B cell (primary cell): ENCODE data around the gene KIAA0319L. TPM values are rescaled to one million over a fixed set of nuclear protein-coding genes. Genes with fewer than 3 reads are reported as not detected.

Experiments
- ATAC-seq: fragments of 200-7000 bp; cut with Tn5 transposase; one replicate; pipeline ENCODE4 v1.10.0; 2021; ENCODE audit warnings: low read depth, mild to moderate bottlenecking, moderate number of reproducible peaks, moderate library complexity
- CTCF ChIA-PET: fragments of 350-600 bp; sonication (Branson Sonifier 250); formaldehyde crosslinking; loops from one replicate; lab custom pipeline; 2021; ENCODE audit warnings: antibody characterized with exemption, inconsistent platforms; lab: Charles Lee
- POLR2A ChIA-PET: fragments of 350-600 bp; sonication (Branson Sonifier 250); formaldehyde crosslinking; loops from one replicate; lab custom pipeline; 2021; ENCODE audit warnings: antibody characterized with exemption; lab: Charles Lee
- DNase-seq: peaks from one replicate; pipeline ENCODE4 v3.0.0; 2013
- H2AFZ ChIP-seq: 2 replicates; pipeline ENCODE4 v1.6.1; 2012; ENCODE audit warnings: mild to moderate bottlenecking, low read depth, low read length; ENCODE audit not compliant: insufficient read depth, poor library complexity, severe bottlenecking
- H3K27ac ChIP-seq, 2 donors: 1 replicate in 1 of 2; 2 replicates in 1 of 2; pipeline ENCODE4 v1.5.1; 2012 to 2013; ENCODE audit warnings: low read length in 2 of 2, mild to moderate bottlenecking in 2 of 2, moderate library complexity in 1 of 2
- H3K27me3 ChIP-seq, 4 experiments: fragments of 200-600 bp in 1 of 4; sonication (generic) in 1 of 4; replicated peaks in 1 of 4; 1 replicate in 2 of 4; 2 replicates in 2 of 4; pipeline versions ENCODE4 v1.6.1 to v1.7.0; 2013 to 2016; ENCODE audit warnings: low read length in 3 of 4, mild to moderate bottlenecking in 2 of 4, mixed read lengths in 1 of 4, moderate library complexity in 1 of 4; ENCODE audit not compliant: insufficient read depth in 4 of 4, control insufficient read depth in 3 of 4; ENCODE audit errors: control extremely low read depth in 1 of 4
- H3K36me3 ChIP-seq, 2 experiments: replicated peaks in 1 of 2; 1 replicate in 1 of 2; 2 replicates in 1 of 2; pipeline versions ENCODE4 v1.6.1 to v1.7.1; 2013; ENCODE audit warnings: low read length in 1 of 2; ENCODE audit not compliant: insufficient read depth in 2 of 2, control insufficient read depth in 1 of 2; ENCODE audit errors: control extremely low read depth in 1 of 2, extremely low read depth in 1 of 2
- H3K4me1 ChIP-seq, 2 donors: fragments of 200-600 bp in 1 of 2; sonication (generic) in 1 of 2; 1 replicate in 1 of 2; 2 replicates in 1 of 2; pipeline versions ENCODE4 v1.5.1 to v1.6.1; 2013 to 2017; ENCODE audit warnings: low read length in 2 of 2; ENCODE audit not compliant: control insufficient read depth in 2 of 2, insufficient read depth in 2 of 2
- H3K4me2 ChIP-seq: replicated peaks from 2 replicates; pipeline ENCODE3; 2012; ENCODE audit warnings: mild to moderate bottlenecking, low read depth, low read length; ENCODE audit not compliant: poor library complexity, severe bottlenecking
- H3K4me3 ChIP-seq, 5 experiments: fragments of 200-600 bp in 1 of 5; sonication (generic) in 1 of 5; 1 replicate in 3 of 5; 2 replicates in 2 of 5; pipeline versions ENCODE4 v1.5.1 to v1.7.0; 2011 to 2016; ENCODE audit warnings: low read length in 4 of 5, mild to moderate bottlenecking in 4 of 5, low read depth in 2 of 5, control low read depth in 1 of 5, moderate library complexity in 1 of 5; ENCODE audit not compliant: insufficient read depth in 1 of 5; ENCODE audit errors: control extremely low read depth in 1 of 5, extremely low read depth in 1 of 5
- H3K79me2 ChIP-seq: fragments of 200-600 bp; sonication (generic); one replicate; pipeline ENCODE4 v1.6.0; 2016; ENCODE audit warnings: low read length; ENCODE audit not compliant: control insufficient read depth, insufficient read depth
- H3K9ac ChIP-seq: fragments of 200-600 bp; sonication (generic); 2 replicates; pipeline ENCODE4 v1.6.1; 2017; ENCODE audit warnings: mild to moderate bottlenecking, low read length, moderate library complexity
- H3K9me3 ChIP-seq, 3 donors: one replicate each; pipeline versions ENCODE4 v1.6.1 to v1.7.1; 2013; ENCODE audit warnings: low read length in 2 of 3; ENCODE audit not compliant: control insufficient read depth in 2 of 3, insufficient read depth in 1 of 3; ENCODE audit errors: control extremely low read depth in 1 of 3
- H4K20me1 ChIP-seq: 2 replicates; pipeline ENCODE4 v1.6.0; 2012; ENCODE audit warnings: mild to moderate bottlenecking, low read length; ENCODE audit not compliant: insufficient read depth, control insufficient read depth, poor library complexity, severe bottlenecking
- H3K27ac Mint-ChIP-seq: one replicate; pipeline ENCODE4 v1.8.0; 2021; ENCODE audit warnings: mixed read lengths
- H3K27me3 Mint-ChIP-seq: one replicate; pipeline ENCODE4 v1.8.0; 2021; ENCODE audit warnings: mixed read lengths
- H3K4me1 Mint-ChIP-seq: one replicate; pipeline ENCODE4 v1.8.0; 2021; ENCODE audit warnings: mixed read lengths
- H3K4me3 Mint-ChIP-seq: one replicate; pipeline ENCODE4 v1.8.0; 2021; ENCODE audit warnings: mixed read lengths
- H3K9me3 Mint-ChIP-seq: one replicate; pipeline ENCODE4 v1.8.0; 2022; ENCODE audit warnings: mixed read lengths; ENCODE audit not compliant: insufficient read depth
- EZH2 ChIP-seq: IDR thresholded peaks from 2 replicates; pipeline ENCODE4 v1.6.1; 2012; ENCODE audit warnings: borderline replicate concordance, low read depth, mild to moderate bottlenecking, moderate library complexity, low read length; ENCODE audit not compliant: insufficient read depth, poor library complexity, severe bottlenecking
- WGBS: methylation state at CpG from one replicate; pipeline ENCODE4 v1.1.5; 2013; ENCODE audit warnings: missing lambda C conversion rate; ENCODE audit not compliant: insufficient coverage; 5-methylcytosine and 5-hydroxymethylcytosine counted together
- intact Hi-C: fragments of 100-400 bp; cut with micrococcal nuclease; formaldehyde crosslinking; loops from one replicate; pipeline ENCODE4 v1.10.0; 2022
- polyA plus RNA-seq: library from polyadenylated mRNA; depleted of rRNA; stranded (reverse); fragments of >200 nt; gene quantifications from 2 replicates; pipeline ENCODE4 v1.2.3, GENCODE V29; 2012
- total RNA-seq, 2 donors: library from RNA; stranded (reverse); fragments of 120-200 nt in 1 of 2; gene quantifications; 1 replicate in 1 of 2; 2 replicates in 1 of 2; pipeline versions ENCODE4 v1.2.3 to v1.2.4, GENCODE V29; 2013 to 2022
- TF ChIP-seq, protein P1 (sequence below): fragments of 200-600 bp; IDR thresholded peaks from one replicate; pipeline ENCODE4 v1.8.0; 2022; ENCODE audit warnings: antibody characterized with exemption, mild to moderate bottlenecking

KIAA0319L gene
- total and polyA plus RNA-seq, 2 donors (not counting 1 experiment from before 2014, with no cell fraction given), result 35.9 to 78.1 TPM

DNA sequence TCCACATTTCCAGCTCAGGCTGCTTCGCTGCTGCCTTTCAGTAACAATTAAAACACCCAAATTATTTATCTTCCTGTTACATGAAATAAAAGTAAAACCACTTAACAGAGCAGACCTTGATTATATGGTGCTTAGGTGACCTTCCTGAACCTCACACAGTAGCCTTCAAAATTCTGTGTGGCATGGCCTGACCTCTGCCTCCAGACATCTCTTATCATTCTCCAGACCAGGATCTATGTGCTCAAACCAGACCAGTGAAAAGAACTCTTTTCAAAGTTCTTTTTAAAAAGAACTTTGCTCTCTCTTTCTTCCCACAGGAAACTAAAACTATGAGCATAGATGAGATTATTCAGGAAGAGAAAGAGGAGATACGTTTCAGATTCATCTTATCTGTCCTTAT, 37.8 kb downstream of the KIAA0319L start:
- Histone ChIP-seq H2AFZ (no peak overlapping the region), H3K27ac (no peak overlapping the region), H3K36me3 (peaks cover 0 to 1% of the 10 kb centered on the region in 2 experiments), H3K9ac (no peak overlapping the region), H3K4me2 (no peak overlapping the region), H3K4me3 (no peak overlapping the region), H3K27me3 (no peaks in the 10 kb centered on the region), H4K20me1 (no peaks in the 10 kb centered on the region), H3K9me3 (peaks cover 4 to 7% (median 7%) of the 10 kb centered on the region in 3 donors), H3K4me1 (no peaks in the 10 kb centered on the region), H3K79me2 (peaks cover 52% of the 10 kb centered on the region)
- no peak overlapping the region for H3K27ac Mint-ChIP-seq
- H3K4me1 Mint-ChIP-seq, result peaks cover 3% of the 10 kb centered on the region
- no peak for ATAC-seq
- ChIA-PET POLR2A (no interaction called here), CTCF (interaction anchor here (0.7 kb wide), 1 partner anchor 16 kb away, joined by 4 read pairs; no protein-coding TSS in a partner anchor)
- H3K4me3 Mint-ChIP-seq, result no peak overlapping the region
- TF ChIP-seq EZH2, result no peak
- TF ChIP-seq, protein P1, sequence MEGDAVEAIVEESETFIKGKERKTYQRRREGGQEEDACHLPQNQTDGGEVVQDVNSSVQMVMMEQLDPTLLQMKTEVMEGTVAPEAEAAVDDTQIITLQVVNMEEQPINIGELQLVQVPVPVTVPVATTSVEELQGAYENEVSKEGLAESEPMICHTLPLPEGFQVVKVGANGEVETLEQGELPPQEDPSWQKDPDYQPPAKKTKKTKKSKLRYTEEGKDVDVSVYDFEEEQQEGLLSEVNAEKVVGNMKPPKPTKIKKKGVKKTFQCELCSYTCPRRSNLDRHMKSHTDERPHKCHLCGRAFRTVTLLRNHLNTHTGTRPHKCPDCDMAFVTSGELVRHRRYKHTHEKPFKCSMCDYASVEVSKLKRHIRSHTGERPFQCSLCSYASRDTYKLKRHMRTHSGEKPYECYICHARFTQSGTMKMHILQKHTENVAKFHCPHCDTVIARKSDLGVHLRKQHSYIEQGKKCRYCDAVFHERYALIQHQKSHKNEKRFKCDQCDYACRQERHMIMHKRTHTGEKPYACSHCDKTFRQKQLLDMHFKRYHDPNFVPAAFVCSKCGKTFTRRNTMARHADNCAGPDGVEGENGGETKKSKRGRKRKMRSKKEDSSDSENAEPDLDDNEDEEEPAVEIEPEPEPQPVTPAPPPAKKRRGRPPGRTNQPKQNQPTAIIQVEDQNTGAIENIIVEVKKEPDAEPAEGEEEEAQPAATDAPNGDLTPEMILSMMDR, result no peak
- WGBS, result no CpG with 5 or more reads among the region's 2 CpGs
- no peak for DNase-seq
- intact Hi-C loops, result no loop called here
- H3K27me3 Mint-ChIP-seq, result no peaks in the 10 kb centered on the region
- H3K9me3 Mint-ChIP-seq, result peaks cover 21% of the 10 kb centered on the region

DNA sequence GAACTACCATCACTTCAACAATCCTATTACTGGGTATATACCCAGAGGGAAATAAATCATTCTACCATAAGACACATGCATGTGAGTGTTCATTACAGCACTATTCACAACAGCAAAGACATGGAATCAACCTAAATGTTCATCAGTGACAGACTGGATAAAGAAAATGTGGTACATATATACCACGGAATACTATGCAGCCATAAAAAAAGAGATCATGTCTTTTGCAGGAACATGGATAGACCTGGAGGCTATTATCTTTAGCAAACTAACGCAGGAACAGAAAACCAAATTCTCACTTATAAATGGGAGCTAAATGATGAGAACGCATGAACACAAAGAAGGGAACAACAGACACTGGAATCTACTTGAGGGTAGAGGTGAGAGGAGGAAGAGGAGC, 39.0 kb downstream of the KIAA0319L start:
- Histone ChIP-seq H3K9ac (no peak overlapping the region), H3K4me1 (no peaks in the 10 kb centered on the region), H3K4me3 (no peak overlapping the region), H3K27me3 (no peaks in the 10 kb centered on the region), H3K27ac (no peak overlapping the region), H3K79me2 (peaks cover 57% of the 10 kb centered on the region), H2AFZ (no peak overlapping the region), H4K20me1 (peaks cover 5% of the 10 kb centered on the region), H3K36me3 (peaks cover 0 to 1% of the 10 kb centered on the region in 2 experiments), H3K4me2 (no peak overlapping the region), H3K9me3 (peaks cover 4 to 7% (median 7%) of the 10 kb centered on the region in 3 donors)
- TF ChIP-seq EZH2, result no peak
- TF ChIP-seq, protein P1, result no peak
- peaks cover 5% of the 10 kb centered on the region for H3K4me1 Mint-ChIP-seq
- no peak for ATAC-seq
- no CpG with 5 or more reads among the region's 3 CpGs for WGBS
- ChIA-PET POLR2A (no interaction called here), CTCF (no interaction called here)
- DNase-seq, result no peak
- H3K27ac Mint-ChIP-seq, result no peak overlapping the region
- no peak overlapping the region for H3K4me3 Mint-ChIP-seq
- intact Hi-C loops, result no loop called here
- peaks cover 21% of the 10 kb centered on the region for H3K9me3 Mint-ChIP-seq
- no peaks in the 10 kb centered on the region for H3K27me3 Mint-ChIP-seq
